AG04449 (cell line): ENCODE measurements around the gene RORC.

Experiments used
- CTCF ChIA-PET: fragments of 350-600 bp; formaldehyde crosslinking; extraction: SDS; loops from one replicate; lab custom pipeline; 2021; ENCODE audit warnings: antibody characterized with exemption; lab: Yijun Ruan, JAX
- POLR2A ChIA-PET: fragments of 400-600, 350-600 bp; formaldehyde crosslinking; extraction: SDS; loops from one replicate; lab custom pipeline; 2020; ENCODE audit warnings: antibody characterized with exemption, inconsistent platforms; lab: Yijun Ruan, JAX
- DNase-seq: peaks from one replicate; pipeline ENCODE4 v3.0.0-alpha.2; 2010; ENCODE audit warnings: low read depth, low spot score
- H3K4me3 ChIP-seq: 2 replicates; pipeline ENCODE4 v1.5.1; 2011; ENCODE audit warnings: low read depth, mild to moderate bottlenecking, control low read depth, low read length
- TF ChIP-seq, protein P1 (sequence below): IDR thresholded peaks from one replicate; pipeline ENCODE4 v1.5.1; 2011; ENCODE audit warnings: mild to moderate bottlenecking, moderate library complexity, low read length, control low read depth, inconsistent platforms; ENCODE audit not compliant: insufficient read depth; ENCODE audit errors: missing control alignments

The RORC gene

DNA sequence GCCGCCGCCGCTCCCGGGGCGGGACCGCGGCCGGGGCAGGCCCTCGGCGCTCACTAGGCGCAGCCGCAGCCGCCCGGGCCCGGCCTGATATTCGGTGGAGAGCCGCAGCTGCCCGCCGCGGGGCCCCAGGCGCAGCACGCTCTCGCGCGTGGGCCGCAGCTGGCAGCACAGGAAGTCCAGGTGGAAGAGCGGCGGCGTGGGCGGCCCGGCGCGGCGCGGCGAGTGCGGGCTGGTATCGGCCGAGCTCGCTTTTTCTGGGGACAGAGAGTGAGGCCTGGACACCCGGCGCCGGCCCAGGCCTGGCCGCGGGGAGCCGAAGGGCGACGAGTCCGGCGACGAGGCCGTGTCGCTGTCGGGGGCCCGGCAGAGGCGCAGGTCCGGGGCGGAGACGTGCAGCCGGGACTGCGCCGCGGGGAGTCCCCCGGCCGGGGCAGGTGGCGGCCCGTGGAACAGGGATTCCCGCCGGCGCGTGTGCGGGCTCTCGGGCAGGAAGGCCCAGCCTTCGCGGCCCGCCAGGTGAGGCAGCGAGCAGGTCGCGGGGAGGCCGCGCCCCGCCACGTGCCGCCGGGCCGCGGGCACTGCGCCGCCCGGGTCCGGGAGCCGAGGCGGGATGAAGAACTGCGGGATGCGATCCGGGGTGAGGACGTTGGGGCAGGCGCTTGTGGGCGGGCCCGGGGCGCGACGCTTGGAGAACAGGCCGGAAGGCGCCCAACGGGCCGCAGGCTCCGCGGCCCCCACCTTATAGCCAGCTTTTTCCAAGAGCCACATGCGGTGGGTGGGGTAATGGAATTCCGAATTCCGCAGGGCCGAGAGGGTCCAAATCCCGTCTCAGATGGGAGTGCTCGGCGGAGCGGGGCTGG lies 6.8 kb upstream of the RORC start:
- POLR2A ChIA-PET, result no interaction called here
- DNase-seq, result no peak
- TF ChIP-seq, protein P1, sequence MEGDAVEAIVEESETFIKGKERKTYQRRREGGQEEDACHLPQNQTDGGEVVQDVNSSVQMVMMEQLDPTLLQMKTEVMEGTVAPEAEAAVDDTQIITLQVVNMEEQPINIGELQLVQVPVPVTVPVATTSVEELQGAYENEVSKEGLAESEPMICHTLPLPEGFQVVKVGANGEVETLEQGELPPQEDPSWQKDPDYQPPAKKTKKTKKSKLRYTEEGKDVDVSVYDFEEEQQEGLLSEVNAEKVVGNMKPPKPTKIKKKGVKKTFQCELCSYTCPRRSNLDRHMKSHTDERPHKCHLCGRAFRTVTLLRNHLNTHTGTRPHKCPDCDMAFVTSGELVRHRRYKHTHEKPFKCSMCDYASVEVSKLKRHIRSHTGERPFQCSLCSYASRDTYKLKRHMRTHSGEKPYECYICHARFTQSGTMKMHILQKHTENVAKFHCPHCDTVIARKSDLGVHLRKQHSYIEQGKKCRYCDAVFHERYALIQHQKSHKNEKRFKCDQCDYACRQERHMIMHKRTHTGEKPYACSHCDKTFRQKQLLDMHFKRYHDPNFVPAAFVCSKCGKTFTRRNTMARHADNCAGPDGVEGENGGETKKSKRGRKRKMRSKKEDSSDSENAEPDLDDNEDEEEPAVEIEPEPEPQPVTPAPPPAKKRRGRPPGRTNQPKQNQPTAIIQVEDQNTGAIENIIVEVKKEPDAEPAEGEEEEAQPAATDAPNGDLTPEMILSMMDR, result no peak
- CTCF ChIA-PET, result interaction anchor here (1.3 kb wide), 1 partner anchor 18 kb away, joined by 3 read pairs; no protein-coding TSS in a partner anchor
- H3K4me3 ChIP-seq, result peak overlapping the region; percentile 32

DNA sequence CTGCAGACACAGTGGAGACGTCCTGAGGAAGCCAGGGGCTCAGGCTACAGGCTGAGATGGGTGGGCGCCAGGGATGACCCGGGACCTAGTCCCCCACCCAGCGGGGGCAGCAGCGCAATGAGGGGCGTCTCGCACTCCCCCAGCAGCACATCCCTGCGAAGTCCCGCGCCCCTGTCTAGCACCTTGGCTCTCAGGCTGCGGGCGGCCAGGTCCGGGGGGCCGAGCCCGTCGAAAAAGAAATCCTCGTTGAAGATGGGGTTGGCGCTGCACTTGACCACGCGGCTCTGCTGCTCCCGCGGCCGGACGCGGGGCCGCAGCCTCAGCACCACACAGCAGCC lies 6.3 kb upstream of the RORC start:
- H3K4me3 ChIP-seq, result no peak overlapping the region
- ChIA-PET CTCF (interaction anchor here (1.3 kb wide), 1 partner anchor 17 kb away, joined by 3 read pairs; no protein-coding TSS in a partner anchor), POLR2A (no interaction called here)
- TF ChIP-seq, protein P1, result no peak
- DNase-seq, result no peak

DNA sequence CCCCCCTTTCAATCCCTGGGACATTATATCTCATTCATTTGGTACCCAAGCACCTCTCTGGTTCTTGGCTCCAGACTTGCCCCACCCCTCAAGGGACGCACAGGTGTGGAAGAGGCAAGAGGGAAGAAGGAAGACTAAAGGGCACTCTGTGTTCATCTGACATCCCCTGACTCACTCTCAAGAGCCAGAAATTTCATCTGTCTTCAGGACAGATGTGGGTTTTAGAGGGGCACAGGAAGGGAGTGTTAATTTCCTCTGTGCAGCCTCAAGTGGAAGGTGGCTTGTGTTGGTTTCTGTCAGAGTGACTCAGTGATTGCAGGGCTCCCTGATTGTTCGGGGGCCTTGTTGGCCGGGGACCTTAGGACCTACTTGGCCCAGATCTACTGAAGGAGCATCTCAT lies 5.6 kb upstream of the RORC start:
- POLR2A ChIA-PET, result interaction anchor here (1.3 kb wide), 1 partner anchor 15 kb away, joined by 4 read pairs; no protein-coding TSS in a partner anchor
- H3K4me3 ChIP-seq, result no peak overlapping the region
- DNase-seq, result no peak
- CTCF ChIA-PET, result interaction anchor here (0.6 to 1.5 kb wide), 7 partner anchors 9 to 536 kb away, joined by 3 to 5 read pairs (median 3); no protein-coding TSS in a partner anchor
- TF ChIP-seq, protein P1, result no peak

DNA sequence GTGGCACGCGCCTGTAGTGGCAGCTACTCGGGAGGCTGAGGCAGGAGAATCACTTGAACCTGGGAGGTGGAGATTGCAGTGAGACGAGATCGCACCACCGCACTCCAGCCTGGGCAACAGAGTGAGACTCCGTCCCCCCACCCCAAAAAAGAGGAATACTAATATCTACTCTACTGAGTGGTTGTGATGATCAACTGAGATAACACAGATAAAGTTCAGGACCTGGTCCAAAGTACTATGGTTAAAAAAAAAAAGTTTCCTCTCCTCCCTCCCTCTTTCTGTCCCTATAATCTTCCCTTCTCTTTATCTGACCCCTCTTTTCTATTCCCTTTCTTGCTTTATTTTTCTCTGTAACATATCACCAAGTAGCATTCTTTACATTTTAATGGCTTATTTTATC lies 4.0 kb upstream of the RORC start:
- H3K4me3 ChIP-seq, result no peak overlapping the region
- DNase-seq, result no peak
- TF ChIP-seq, protein P1, result no peak
- ChIA-PET POLR2A (interaction anchor here (1.3 kb wide), 1 partner anchor 13 kb away, joined by 4 read pairs; no protein-coding TSS in a partner anchor), CTCF (interaction anchor here (0.7 to 1.5 kb wide), 8 partner anchors 13 to 535 kb away, joined by 3 to 5 read pairs (median 3); no protein-coding TSS in a partner anchor)

DNA sequence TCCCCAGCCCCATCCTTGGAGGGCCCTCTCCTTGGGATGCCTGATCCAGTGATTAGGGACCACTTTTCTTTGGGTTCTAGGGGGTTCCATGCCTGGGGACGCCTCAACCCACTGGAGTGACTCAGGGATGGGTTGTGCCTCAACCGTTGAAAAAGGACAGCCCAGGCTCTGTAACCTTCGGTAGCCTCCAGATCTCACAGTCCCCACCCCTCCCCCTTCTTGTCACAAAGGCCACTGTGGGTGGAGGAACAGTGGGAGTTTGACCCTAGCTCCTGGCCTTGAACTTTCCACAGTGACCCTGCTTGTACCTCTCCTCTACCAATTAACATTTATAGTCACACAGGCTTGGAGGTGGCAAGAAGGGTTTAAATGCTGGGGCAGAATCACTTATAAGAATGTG lies 2.6 kb upstream of the RORC start:
- no peak for DNase-seq
- CTCF ChIA-PET, result interaction anchor here (1.0 to 1.3 kb wide), 2 partner anchors 15 to 390 kb away, joined by 3 to 4 read pairs; no protein-coding TSS in a partner anchor
- no peak overlapping the region for H3K4me3 ChIP-seq
- TF ChIP-seq, protein P1, result no peak
- POLR2A ChIA-PET, result no interaction called here
